Prostate gland (tissue), 2 donors: ENCODE measurements around the gene DRD3.

Experiments used
- CTCF ChIP-seq, 4 experiments: fragments of 200-600 bp in 2 of 4; fragments of 450-650 bp in 2 of 4; sonication (generic) in 2 of 4; IDR thresholded peaks; 1 replicate in 3 of 4; 2 replicates in 1 of 4; pipeline ENCODE4 v1.5.1; 2016 to 2019; ENCODE audit warnings: antibody characterized with exemption in 4 of 4, mild to moderate bottlenecking in 2 of 4, moderate library complexity in 2 of 4
- POLR2A ChIP-seq: fragments of 450-650 bp; IDR thresholded peaks from one replicate; pipeline ENCODE4 v1.6.1; 2016; ENCODE audit warnings: antibody characterized with exemption, mild to moderate bottlenecking
- POLR2AphosphoS5 ChIP-seq: sonication (generic); formaldehyde crosslinking; IDR thresholded peaks from one replicate; pipeline ENCODE4 v1.6.1; 2017; ENCODE audit warnings: antibody characterized with exemption

DNA sequence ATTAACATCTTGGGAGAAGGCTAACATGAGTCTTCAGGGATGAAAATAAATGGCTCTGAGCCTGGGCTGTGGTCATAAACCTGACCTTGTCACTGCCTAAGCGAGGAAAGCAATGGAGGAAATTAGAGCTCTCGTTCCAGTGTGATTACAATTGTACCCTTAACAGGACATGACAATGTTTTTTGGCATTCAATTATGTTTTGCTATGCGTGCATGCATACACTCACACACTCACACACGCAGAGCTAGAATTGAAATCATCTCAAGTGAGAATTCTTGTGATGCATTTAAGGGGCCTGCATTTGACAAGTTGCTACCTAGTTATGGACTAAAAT, 34.4 kb upstream of the DRD3 start:
- TF ChIP-seq POLR2A (no peak), CTCF (IDR thresholded peaks at IDR 0.05) (no peak), POLR2AphosphoS5 (no peak)
